A549 (cell line): ENCODE results near the gene VAMP1. TPM values are rescaled to one million over a fixed set of nuclear protein-coding genes. Genes with fewer than 3 reads are reported as not detected.

ENCODE experiments used
- ATAC-seq, 2 experiments: fragments of 200-7000 bp in 1 of 2; fragments of >200 bp in 1 of 2; cut with Nextera tagmentation in 1 of 2; cut with Tn5 transposase in 1 of 2; 3 replicates each; pipeline versions ENCODE4 v1.8.0 to v1.9.1; 2018 to 2020; ENCODE audit warnings: mild to moderate bottlenecking in 1 of 2, moderate library complexity in 1 of 2
- CTCF ChIA-PET: fragments of 300-600 bp; sonication (Branson Sonifier 250); formaldehyde crosslinking; extraction: SDS; loops from one replicate; lab custom pipeline; 2021; ENCODE audit warnings: antibody characterized with exemption, inconsistent platforms; lab: Yijun Ruan, JAX
- POLR2A ChIA-PET: fragments of 350-600 bp; formaldehyde crosslinking; extraction: SDS; loops from one replicate; lab custom pipeline; 2021; ENCODE audit warnings: antibody characterized with exemption, inconsistent platforms; lab: Yijun Ruan, JAX
- DNase-seq, 2 experiments: peaks; one replicate each; pipeline versions ENCODE4 v3.0.0 to v3.0.0-alpha.2; 2011 to 2016; ENCODE audit warnings: low read depth in 1 of 2, low spot score in 1 of 2
- FAIRE-seq: peaks from 2 replicates; lab custom pipeline; 2011; peaks lifted over from hg19 to GRCh38; lab: Jason Lieb, UNC
- H3K27ac ChIP-seq, 2 experiments: fragments of >200 bp; sonication (Bioruptor Twin); formaldehyde crosslinking; 3 replicates each; pipeline ENCODE4 v1.5.1; 2016 to 2017
- H3K4me1 ChIP-seq: fragments of >200 bp; sonication (Bioruptor Twin); formaldehyde crosslinking; 3 replicates; pipeline ENCODE4 v1.6.1; 2016
- H3K4me2 ChIP-seq: fragments of >200 bp; sonication (Bioruptor Twin); formaldehyde crosslinking; 3 replicates; pipeline ENCODE4 v1.6.1; 2016
- H3K4me3 ChIP-seq: fragments of >200 bp; sonication (Bioruptor Twin); formaldehyde crosslinking; 3 replicates; pipeline ENCODE4 v1.5.1; 2016
- H3K9me3 ChIP-seq: fragments of >200 bp; sonication (Bioruptor Twin); formaldehyde crosslinking; 3 replicates; pipeline ENCODE4 v1.6.1; 2016
- BHLHE40 ChIP-seq: IDR thresholded peaks from 2 replicates; pipeline ENCODE4 v1.6.1; 2012; ENCODE audit warnings: low read depth, low read length, inconsistent platforms
- CBX8 ChIP-seq: fragments of 200-600 bp; sonication (generic); IDR thresholded peaks from 2 replicates; pipeline ENCODE4 v1.6.1; 2016
- CEBPB ChIP-seq, 2 experiments: fragments of >200 bp in 1 of 2; sonication (Bioruptor Twin) in 1 of 2; formaldehyde crosslinking in 1 of 2; IDR thresholded peaks; 2 replicates each; pipeline ENCODE4 v1.6.1; 2012 to 2016
- CHD2 ChIP-seq: fragments of 150-350 bp; IDR thresholded peaks from 2 replicates; pipeline ENCODE4 v1.6.1; 2014; ENCODE audit warnings: low read length; ENCODE audit not compliant: partially characterized antibody
- EHF ChIP-seq: fragments of 250-450 bp; sonication (Bioruptor Pico); IDR thresholded peaks from 2 replicates; pipeline ENCODE4 v1.5.0; 2020; ENCODE audit warnings: mild to moderate bottlenecking
- EP300 ChIP-seq, 2 experiments: fragments of >200 bp; sonication (Bioruptor Twin); formaldehyde crosslinking; IDR thresholded peaks; 2 replicates in 1 of 2; 3 replicates in 1 of 2; pipeline ENCODE4 v1.6.1; 2016 to 2017
- ESRRA ChIP-seq: fragments of 150-350 bp; IDR thresholded peaks from 2 replicates; pipeline ENCODE4 v1.6.1; 2014; ENCODE audit warnings: mild to moderate bottlenecking, low read length, borderline replicate concordance
- FOSB ChIP-seq: fragments of 250-450 bp; sonication (Bioruptor Pico); IDR thresholded peaks from 2 replicates; pipeline ENCODE4 v1.5.0; 2020; ENCODE audit warnings: mild to moderate bottlenecking, moderate library complexity
- FOSL2 ChIP-seq, 2 experiments: fragments of 450-650 bp in 1 of 2; fragments of >200 bp in 1 of 2; sonication (Bioruptor Twin) in 1 of 2; formaldehyde crosslinking; IDR thresholded peaks; 2 replicates each; pipeline versions ENCODE4 v1.5.0 to v1.6.1; 2016 to 2020; ENCODE audit warnings: mild to moderate bottlenecking in 1 of 2, moderate library complexity in 1 of 2
- FOXS1 ChIP-seq: fragments of 250-450 bp; sonication (Bioruptor Pico); IDR thresholded peaks from 2 replicates; pipeline ENCODE4 v1.5.0; 2020; ENCODE audit warnings: mild to moderate bottlenecking, moderate library complexity
- HOXA7 ChIP-seq: fragments of 250-450 bp; sonication (Bioruptor Pico); IDR thresholded peaks from 2 replicates; pipeline ENCODE4 v1.5.0; 2020; ENCODE audit warnings: mild to moderate bottlenecking, moderate library complexity
- HOXB13 ChIP-seq: fragments of 250-450 bp; sonication (Bioruptor Pico); IDR thresholded peaks from 2 replicates; pipeline ENCODE4 v1.5.0; 2020; ENCODE audit warnings: low read depth, mild to moderate bottlenecking, moderate library complexity
- HOXB5 ChIP-seq: fragments of 250-450 bp; sonication (Bioruptor Pico); IDR thresholded peaks from 2 replicates; pipeline ENCODE4 v1.5.0; 2020; ENCODE audit warnings: mild to moderate bottlenecking, moderate library complexity
- KDM1A ChIP-seq: fragments of 200-600 bp; sonication (generic); IDR thresholded peaks from 2 replicates; pipeline ENCODE4 v1.6.1; 2016; ENCODE audit warnings: low read depth, mild to moderate bottlenecking
- MAZ ChIP-seq: fragments of 150-350 bp; IDR thresholded peaks from 2 replicates; pipeline ENCODE4 v1.6.1; 2014; ENCODE audit warnings: antibody characterized with exemption, low read depth, low read length, borderline replicate concordance
- NFE2L2 ChIP-seq: fragments of 150-350 bp; conservative IDR thresholded peaks from 2 replicates; pipeline ENCODE4 v1.6.1; 2014; ENCODE audit warnings: low read length
- NPAS2 ChIP-seq: fragments of 250-450 bp; sonication (Bioruptor Pico); IDR thresholded peaks from 2 replicates; pipeline ENCODE4 v1.8.0; 2022; ENCODE audit warnings: mild to moderate bottlenecking, moderate library complexity, borderline replicate concordance
- POLR2A ChIP-seq: IDR thresholded peaks from 2 replicates; pipeline ENCODE4 v1.6.1; 2012; ENCODE audit warnings: mild to moderate bottlenecking, low read length
- RCOR1 ChIP-seq: fragments of 150-350 bp; IDR thresholded peaks from 2 replicates; pipeline ENCODE4 v1.6.1; 2014; ENCODE audit warnings: antibody characterized with exemption, low read length, low read depth
- SREBF2 ChIP-seq: fragments of 450-650 bp; IDR thresholded peaks from 2 replicates; pipeline ENCODE4 v1.6.1; 2014; ENCODE audit warnings: mild to moderate bottlenecking, moderate library complexity
- ZFP36 ChIP-seq: fragments of 450-650 bp; IDR thresholded peaks from 2 replicates; pipeline ENCODE4 v1.6.1; 2014; ENCODE audit warnings: borderline replicate concordance; ENCODE audit not compliant: partially characterized antibody
- ZNF302 ChIP-seq: fragments of 250-450 bp; sonication (Bioruptor Pico); IDR thresholded peaks from 2 replicates; pipeline ENCODE4 v1.9.0; 2021; ENCODE audit warnings: inconsistent platforms, mild to moderate bottlenecking, moderate library complexity
- WGBS: methylation state at CpG from one replicate; pipeline ENCODE4 v1.1.6; 2017; ENCODE audit errors: missing lambda C conversion rate; 5-methylcytosine and 5-hydroxymethylcytosine counted together
- polyA plus RNA-seq, 4 experiments: library from polyadenylated mRNA; depleted of rRNA in 3 of 4; stranded (reverse); fragments of >200 nt; fragmentation: RNase III in 1 of 4; extraction: RNeasy Plus Mini Kit Qiagen cat#74134 plus additional on column Dnase treatment in 1 of 4; gene quantifications; 2 replicates in 3 of 4; 3 replicates in 1 of 4; pipeline ENCODE4 v1.2.3, GENCODE V29; 2011 to 2017
- TF ChIP-seq, protein P1 (sequence below): IDR thresholded peaks from 2 replicates; pipeline ENCODE4 v1.6.1; 2012; ENCODE audit warnings: low read depth, borderline replicate concordance
- TF ChIP-seq, protein P2 (sequence below): fragments of >200 bp; sonication (Bioruptor Twin); formaldehyde crosslinking; IDR thresholded peaks from 3 replicates; pipeline ENCODE4 v1.5.1; 2016
- TF ChIP-seq, protein P3 (sequence below): fragments of 450-650 bp; IDR thresholded peaks from 2 replicates; pipeline ENCODE4 v1.6.1; 2014; ENCODE audit warnings: antibody characterized with exemption

VAMP1 gene
- polyA plus RNA-seq, 2 of the 4 experiments (the other 2 are of a cell fraction) = 17.6 to 22.7 TPM

DNA sequence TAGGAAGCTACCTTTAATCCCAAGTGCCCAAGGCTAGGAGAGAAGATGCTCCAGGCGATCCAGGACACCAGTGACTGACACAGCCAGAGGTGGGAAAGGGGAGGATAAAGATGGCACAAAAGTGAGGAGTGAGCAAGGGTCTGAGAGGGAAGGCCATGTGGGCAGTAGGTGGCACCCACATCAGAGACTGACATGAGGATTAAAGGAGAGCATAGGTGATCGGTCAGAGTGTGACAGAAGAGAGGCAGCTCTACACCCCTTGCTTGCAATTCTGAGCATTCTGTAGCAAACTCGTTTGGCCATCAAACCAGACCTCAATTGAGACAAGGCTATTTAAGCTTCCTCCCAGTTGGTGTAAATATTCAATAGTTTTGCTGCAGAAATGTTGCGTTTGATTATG, 26.4 kb downstream of the VAMP1 start:
- POLR2A ChIA-PET = interaction anchor here (1.1 kb wide), 1 partner anchor 26 kb away, joined by 3 read pairs; the partner anchor contains the start of gene VAMP1
- CTCF ChIA-PET = interaction anchor here (0.8 to 6.7 kb wide), 7 partner anchors 9 to 160 kb away, joined by 3 to 47 read pairs (median 5); no protein-coding TSS in a partner anchor
- ATAC-seq = peak in 1 of 2 experiments; percentile 13; a peak in 1 of 6 replicates
- TF ChIP-seq EHF (CRISPR knock-in tag) (no peak), CEBPB (IDR thresholded peaks at IDR 0.05) (no peak), CHD2 (no peak), ZNF302 (CRISPR knock-in tag) (no peak), ESRRA (no peak), MAZ (no peak), HOXB5 (CRISPR knock-in tag) (no peak), KDM1A (no peak), FOXS1 (no peak), BHLHE40 (no peak), HOXB13 (no peak), NFE2L2 (no peak)
- TF ChIP-seq, protein P1, sequence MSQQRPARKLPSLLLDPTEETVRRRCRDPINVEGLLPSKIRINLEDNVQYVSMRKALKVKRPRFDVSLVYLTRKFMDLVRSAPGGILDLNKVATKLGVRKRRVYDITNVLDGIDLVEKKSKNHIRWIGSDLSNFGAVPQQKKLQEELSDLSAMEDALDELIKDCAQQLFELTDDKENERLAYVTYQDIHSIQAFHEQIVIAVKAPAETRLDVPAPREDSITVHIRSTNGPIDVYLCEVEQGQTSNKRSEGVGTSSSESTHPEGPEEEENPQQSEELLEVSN = no peak
- TF ChIP-seq, protein P2, sequence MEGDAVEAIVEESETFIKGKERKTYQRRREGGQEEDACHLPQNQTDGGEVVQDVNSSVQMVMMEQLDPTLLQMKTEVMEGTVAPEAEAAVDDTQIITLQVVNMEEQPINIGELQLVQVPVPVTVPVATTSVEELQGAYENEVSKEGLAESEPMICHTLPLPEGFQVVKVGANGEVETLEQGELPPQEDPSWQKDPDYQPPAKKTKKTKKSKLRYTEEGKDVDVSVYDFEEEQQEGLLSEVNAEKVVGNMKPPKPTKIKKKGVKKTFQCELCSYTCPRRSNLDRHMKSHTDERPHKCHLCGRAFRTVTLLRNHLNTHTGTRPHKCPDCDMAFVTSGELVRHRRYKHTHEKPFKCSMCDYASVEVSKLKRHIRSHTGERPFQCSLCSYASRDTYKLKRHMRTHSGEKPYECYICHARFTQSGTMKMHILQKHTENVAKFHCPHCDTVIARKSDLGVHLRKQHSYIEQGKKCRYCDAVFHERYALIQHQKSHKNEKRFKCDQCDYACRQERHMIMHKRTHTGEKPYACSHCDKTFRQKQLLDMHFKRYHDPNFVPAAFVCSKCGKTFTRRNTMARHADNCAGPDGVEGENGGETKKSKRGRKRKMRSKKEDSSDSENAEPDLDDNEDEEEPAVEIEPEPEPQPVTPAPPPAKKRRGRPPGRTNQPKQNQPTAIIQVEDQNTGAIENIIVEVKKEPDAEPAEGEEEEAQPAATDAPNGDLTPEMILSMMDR = no peak
- TF ChIP-seq, protein P3, sequence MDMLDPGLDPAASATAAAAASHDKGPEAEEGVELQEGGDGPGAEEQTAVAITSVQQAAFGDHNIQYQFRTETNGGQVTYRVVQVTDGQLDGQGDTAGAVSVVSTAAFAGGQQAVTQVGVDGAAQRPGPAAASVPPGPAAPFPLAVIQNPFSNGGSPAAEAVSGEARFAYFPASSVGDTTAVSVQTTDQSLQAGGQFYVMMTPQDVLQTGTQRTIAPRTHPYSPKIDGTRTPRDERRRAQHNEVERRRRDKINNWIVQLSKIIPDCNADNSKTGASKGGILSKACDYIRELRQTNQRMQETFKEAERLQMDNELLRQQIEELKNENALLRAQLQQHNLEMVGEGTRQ = no peak
- Histone ChIP-seq H3K9me3 (no peaks in the 10 kb centered on the region), H3K4me2 (no peak overlapping the region), H3K27ac (0 out of 6 replicates have a peak overlapping the region, but pooled peaks of 1 of the 2 experiments have one; percentile 21), H3K4me1 (no peaks in the 10 kb centered on the region), H3K4me3 (no peak overlapping the region)
- 71% methylated on average over 4 of the region's 4 CpGs for WGBS
- no peak for FAIRE-seq
- no peak for DNase-seq

DNA sequence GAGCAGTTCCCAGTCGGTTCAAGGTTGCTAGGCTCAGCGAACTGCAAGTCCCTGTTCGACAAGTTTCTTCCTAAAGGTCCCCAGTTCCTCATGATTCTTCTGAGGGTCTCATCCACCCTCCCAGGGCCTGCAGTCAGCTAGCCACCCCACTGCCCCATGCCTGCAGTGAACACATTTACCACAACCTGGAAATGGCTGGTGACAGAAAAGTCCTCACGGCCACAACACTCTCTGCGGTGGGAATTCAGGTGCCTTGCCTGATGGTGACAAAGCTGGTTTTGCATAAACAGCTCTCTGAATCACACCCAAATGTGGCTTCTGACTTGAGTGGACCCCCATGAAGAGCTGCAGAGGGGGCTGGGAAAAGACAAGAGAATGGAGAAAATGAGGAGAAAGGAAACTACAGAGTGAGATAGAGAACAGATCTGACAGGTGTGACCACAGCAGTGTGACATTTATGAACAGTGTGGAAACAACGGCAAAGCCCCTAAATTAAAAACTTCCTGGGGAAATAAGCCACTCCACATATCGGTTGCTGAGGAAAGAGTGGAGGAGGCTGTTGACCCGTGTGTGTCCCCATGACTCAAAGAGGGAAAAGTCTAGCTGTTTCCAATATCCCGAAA, 27.0 kb downstream of the VAMP1 start:
- H3K27ac ChIP-seq = peak overlapping the region in 1 of 2 experiments; percentile 24; a peak in 1 of 6 replicates
- TF ChIP-seq POLR2A = no peak
- TF ChIP-seq SREBF2 = no peak
- no peak for TF ChIP-seq RCOR1
- TF ChIP-seq EP300 (IDR thresholded peaks at IDR 0.05) = no peak
- TF ChIP-seq NPAS2 (CRISPR knock-in tag) = no peak
- no peak for TF ChIP-seq ZNF302 (CRISPR knock-in tag)
- TF ChIP-seq FOSB = no peak
- TF ChIP-seq CBX8 = no peak
- TF ChIP-seq, protein P3 = no peak
- no peak for TF ChIP-seq FOSL2 (IDR thresholded peaks at IDR 0.05)
- TF ChIP-seq FOSL2 (CRISPR knock-in tag; IDR thresholded peaks at IDR 0.05) = no peak
- TF ChIP-seq ZFP36 = no peak
- no peak for TF ChIP-seq HOXA7 (CRISPR knock-in tag)
- H3K4me3 ChIP-seq = no peak overlapping the region
- FAIRE-seq = no peak
- WGBS = 73% methylated on average over 9 of the region's 9 CpGs
- ChIA-PET CTCF (interaction anchor here (0.6 to 6.7 kb wide), 7 partner anchors 9 to 117 kb away, joined by 3 to 47 read pairs (median 5); no protein-coding TSS in a partner anchor), POLR2A (interaction anchor here (1.1 kb wide), 1 partner anchor 27 kb away, joined by 3 read pairs; the partner anchor contains the start of gene VAMP1)
- no peak for DNase-seq
- H3K4me2 ChIP-seq = no peak overlapping the region
- H3K4me1 ChIP-seq = no peaks in the 10 kb centered on the region
- no peak for ATAC-seq
- H3K9me3 ChIP-seq = no peaks in the 10 kb centered on the region
